Thymus (tissue), 11 donors: ENCODE results near the gene KCNC3. TPM values are rescaled to one million over a fixed set of nuclear protein-coding genes. Genes with fewer than 3 reads are reported as not detected.
"Not testable (repeated sequence)": the region's sequence is repeated elsewhere in the genome, so short reads cannot be mapped to it uniquely, and the experiment has no call there.

Experiments used
- DNase-seq, 9 donors: peaks; one replicate each; pipeline ENCODE4 v3.0.0-alpha.2; 2013; ENCODE audit warnings: low spot score in 9 of 9, low read depth in 6 of 9, missing footprints in 1 of 9
- H3K27ac ChIP-seq, 2 donors: one replicate each; pipeline ENCODE4 v1.5.1; 2013; ENCODE audit warnings: control low read depth in 1 of 2, low read depth in 1 of 2, low read length in 1 of 2, mild to moderate bottlenecking in 1 of 2, moderate library complexity in 1 of 2
- H3K27me3 ChIP-seq, 2 donors: one replicate each; pipeline ENCODE4 v1.5.1; 2013; ENCODE audit warnings: low read length in 1 of 2; ENCODE audit not compliant: control insufficient read depth in 2 of 2, insufficient read depth in 1 of 2
- H3K36me3 ChIP-seq, 2 donors: one replicate each; pipeline ENCODE4 v1.5.1; 2013; ENCODE audit warnings: low read length in 1 of 2, mild to moderate bottlenecking in 1 of 2, moderate library complexity in 1 of 2; ENCODE audit not compliant: control insufficient read depth in 2 of 2, insufficient read depth in 2 of 2
- H3K4me1 ChIP-seq, 2 donors: one replicate each; pipeline ENCODE4 v1.5.1; 2013; ENCODE audit warnings: low read length in 2 of 2; ENCODE audit not compliant: control insufficient read depth in 2 of 2, insufficient read depth in 2 of 2
- H3K4me3 ChIP-seq, 2 donors: one replicate each; pipeline ENCODE4 v1.5.1; 2013; ENCODE audit warnings: low read length in 2 of 2, control low read depth in 1 of 2, mild to moderate bottlenecking in 1 of 2
- H3K9me3 ChIP-seq, 2 donors: one replicate each; pipeline ENCODE4 v1.5.1; 2013; ENCODE audit warnings: low read length in 1 of 2, mild to moderate bottlenecking in 1 of 2; ENCODE audit not compliant: control insufficient read depth in 2 of 2, insufficient read depth in 1 of 2
- WGBS: extraction: QIAGEN DNeasy Blood & Tissue Kit; methylation state at CpG from one replicate; pipeline ENCODE4 v1.1.7; 2013; 5-methylcytosine and 5-hydroxymethylcytosine counted together
- polyA plus RNA-seq: library from polyadenylated mRNA; stranded (reverse); fragments of 200-250 nt; gene quantifications from one replicate; pipeline ENCODE4 v1.2.3, GENCODE V29; 2013
- total RNA-seq: library from RNA; stranded (reverse); fragments of 120-200 nt; gene quantifications from one replicate; pipeline ENCODE4 v1.2.4, GENCODE V29; 2013
- donor health status: healthy.

Gene KCNC3
- total and polyA plus RNA-seq, 2 donors: 0.47 to 6.8 TPM

DNA sequence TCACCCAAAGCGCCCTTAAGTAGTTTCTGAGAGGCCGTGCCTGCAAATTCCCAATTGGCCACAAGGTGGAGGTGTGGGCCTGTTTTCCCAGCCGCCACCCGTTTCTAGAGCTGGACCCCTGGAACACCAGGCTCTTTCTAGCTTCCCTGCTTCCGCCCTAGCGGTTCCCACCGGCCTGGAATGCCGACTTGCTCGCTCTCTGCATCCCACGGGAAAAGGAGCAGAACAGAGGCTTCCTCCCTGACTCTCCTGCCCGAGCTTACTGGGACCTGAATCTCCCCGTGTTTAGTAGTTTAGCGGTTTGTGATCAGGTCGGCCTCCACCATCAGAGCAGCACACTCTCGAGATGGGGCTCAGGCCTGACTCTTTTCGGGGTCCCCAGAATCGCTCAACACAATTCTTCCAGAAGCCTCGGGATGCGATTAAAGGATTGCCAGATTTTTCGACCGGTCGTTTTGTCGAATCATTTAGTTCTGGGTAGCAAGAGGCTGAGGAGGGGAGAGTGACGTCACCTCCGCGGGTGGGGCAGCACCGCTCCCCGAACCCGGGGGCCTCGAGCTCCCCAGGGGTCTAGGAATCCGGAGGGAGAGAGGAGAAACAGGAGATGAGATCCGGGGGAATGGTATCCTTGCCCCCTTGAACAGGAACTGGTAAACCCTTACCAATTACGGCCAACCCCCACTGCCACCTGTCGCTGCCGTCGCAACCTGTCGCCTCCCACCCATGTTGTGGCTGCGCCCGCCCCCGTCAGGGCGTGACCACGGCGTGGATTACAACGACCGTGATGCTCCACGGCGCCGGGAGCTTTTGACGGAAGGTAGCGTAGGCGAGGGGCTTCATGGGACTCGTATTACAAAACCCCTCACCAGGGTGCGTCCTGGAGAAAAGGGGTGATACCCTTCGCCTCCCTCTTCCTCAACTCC, 28.3 kb upstream of the KCNC3 start:
- peak overlapping the region; percentile 93 to 94 for H3K27ac ChIP-seq
- 5% methylated on average over 54 of the region's 54 CpGs for WGBS
- H3K27me3 ChIP-seq: peaks cover 0 to 13% of the 10 kb centered on the region in 2 donors
- peak; percentile 33 to 91 (median 67) for DNase-seq
- H3K4me3 ChIP-seq: peak overlapping the region; percentile 57 to 65
- H3K36me3 ChIP-seq: no peaks in the 10 kb centered on the region
- H3K9me3 ChIP-seq: peaks cover 0 to 17% of the 10 kb centered on the region in 2 donors
- peaks cover 2 to 5% of the 10 kb centered on the region in 2 donors for H3K4me1 ChIP-seq

GRCh38 chr19:50356691-50357177, 27.6 kb upstream of the KCNC3 start:
- DNase-seq: no peak
- no peak overlapping the region for H3K27ac ChIP-seq
- WGBS: 37% methylated on average over 13 of the region's 13 CpGs
- peak overlapping the region in 1 of 2 donors; percentile 65 for H3K4me3 ChIP-seq
- H3K4me1 ChIP-seq: peaks cover 2 to 5% of the 10 kb centered on the region in 2 donors
- no peaks in the 10 kb centered on the region for H3K36me3 ChIP-seq
- H3K9me3 ChIP-seq: peaks cover 0 to 17% of the 10 kb centered on the region in 2 donors
- peaks cover 0 to 13% of the 10 kb centered on the region in 2 donors for H3K27me3 ChIP-seq

DNA sequence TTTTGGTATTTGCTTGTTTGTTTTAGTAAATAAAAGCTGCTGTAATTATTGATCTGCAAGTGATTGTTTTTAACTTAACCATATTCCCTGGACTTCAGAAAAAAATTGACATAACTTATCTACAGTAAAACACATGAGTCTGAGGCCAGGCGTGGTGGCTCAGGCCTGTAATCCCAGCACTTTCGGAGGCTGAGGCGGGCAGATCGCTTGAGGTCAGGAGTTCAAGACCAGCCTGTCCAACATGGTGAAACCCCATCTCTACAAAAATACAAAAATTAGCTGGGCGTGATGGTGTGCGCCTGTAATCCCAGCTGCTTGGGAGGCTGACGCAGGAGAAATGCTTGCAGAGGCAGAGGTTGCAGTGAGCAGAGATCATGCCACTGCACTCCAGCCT, 24.3 kb upstream of the KCNC3 start:
- DNase-seq, H3K4me3 ChIP-seq, H3K4me1 ChIP-seq, H3K36me3 ChIP-seq, H3K27me3 ChIP-seq, H3K9me3 ChIP-seq, H3K27ac ChIP-seq: not testable (repeated sequence)
- 92% methylated on average over 7 of the region's 7 CpGs for WGBS

DNA sequence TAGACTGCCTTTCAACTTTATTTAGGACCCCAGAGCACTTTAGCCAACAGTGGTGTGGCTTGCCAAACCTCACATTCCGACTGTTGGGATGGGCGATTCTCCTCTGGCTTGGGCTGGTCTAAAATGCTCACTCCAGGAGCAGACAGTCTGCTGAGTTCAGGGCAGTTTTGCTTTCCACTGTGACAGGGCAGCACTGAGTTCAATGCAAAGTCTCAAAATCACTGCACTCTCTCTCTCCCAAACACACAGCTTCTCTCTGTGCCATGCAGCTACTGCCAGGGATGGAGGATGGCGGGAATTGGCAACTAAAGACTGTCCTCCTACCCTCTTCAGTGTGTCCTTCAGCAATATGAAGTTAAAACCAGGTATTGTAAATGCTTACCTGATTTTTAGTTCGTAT, 23.1 kb upstream of the KCNC3 start:
- Histone ChIP-seq H3K27me3 (no peaks in the 10 kb centered on the region), H3K27ac (no peak overlapping the region), H3K4me1 (peaks cover 0 to 4% of the 10 kb centered on the region in 2 donors), H3K9me3 (no peaks in the 10 kb centered on the region), H3K4me3 (no peak overlapping the region), H3K36me3 (no peaks in the 10 kb centered on the region)
- 62% methylated on average over 4 of the region's 4 CpGs for WGBS
- DNase-seq: no peak

DNA sequence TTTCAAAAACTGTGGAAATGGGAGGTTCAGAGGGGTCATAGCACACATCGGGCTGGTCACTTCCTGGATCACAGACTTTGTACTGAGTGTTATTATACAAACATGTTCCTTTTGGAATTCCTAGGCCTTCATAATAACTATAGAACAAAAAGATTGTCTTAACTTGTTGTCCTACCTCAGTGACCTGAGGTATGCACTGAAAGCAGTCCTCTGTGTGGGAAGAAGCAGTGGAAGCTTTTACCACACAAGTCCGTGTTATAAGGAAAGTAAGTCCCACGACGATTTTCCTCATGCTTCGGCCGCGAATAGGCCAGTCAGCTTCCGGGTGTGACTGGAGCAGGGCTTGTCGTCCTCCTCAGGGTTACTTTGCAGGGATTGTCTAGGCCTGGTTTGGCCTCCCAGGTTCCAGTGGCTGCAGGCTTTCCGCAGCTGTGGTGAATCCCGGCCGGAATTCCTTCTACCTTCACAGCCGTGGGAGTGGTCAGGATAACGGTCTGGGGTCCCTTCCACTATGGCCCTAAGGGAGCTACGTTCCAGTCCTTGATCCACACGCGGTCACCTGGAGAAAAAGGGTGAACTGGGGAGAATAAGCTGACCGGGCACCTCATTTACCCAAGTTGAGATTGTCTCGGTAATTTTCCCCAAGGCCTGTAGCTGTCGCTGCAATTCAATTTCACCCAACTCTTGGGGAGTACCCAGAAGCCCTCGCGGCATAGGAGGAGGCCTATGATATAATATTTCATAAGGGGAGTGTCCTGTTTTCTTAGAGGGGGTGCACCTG, 20.3 kb upstream of the KCNC3 start:
- DNase-seq: no peak
- Histone ChIP-seq H3K4me1 (peaks cover 0 to 4% of the 10 kb centered on the region in 2 donors), H3K27me3 (no peaks in the 10 kb centered on the region), H3K27ac (peak overlapping the region; percentile 42 to 57), H3K9me3 (no peaks in the 10 kb centered on the region), H3K4me3 (no peak overlapping the region), H3K36me3 (no peaks in the 10 kb centered on the region)
- 84% methylated on average over 22 of the region's 22 CpGs for WGBS

GRCh38 chr19:50347089-50347581, 18.0 kb upstream of the KCNC3 start:
- not testable (repeated sequence) for H3K4me1 ChIP-seq, DNase-seq, H3K27me3 ChIP-seq, H3K4me3 ChIP-seq, H3K36me3 ChIP-seq, H3K9me3 ChIP-seq
- WGBS: 76% methylated on average over 8 of the region's 8 CpGs
- H3K27ac ChIP-seq: peak overlapping the region; percentile 40 to 43

DNA sequence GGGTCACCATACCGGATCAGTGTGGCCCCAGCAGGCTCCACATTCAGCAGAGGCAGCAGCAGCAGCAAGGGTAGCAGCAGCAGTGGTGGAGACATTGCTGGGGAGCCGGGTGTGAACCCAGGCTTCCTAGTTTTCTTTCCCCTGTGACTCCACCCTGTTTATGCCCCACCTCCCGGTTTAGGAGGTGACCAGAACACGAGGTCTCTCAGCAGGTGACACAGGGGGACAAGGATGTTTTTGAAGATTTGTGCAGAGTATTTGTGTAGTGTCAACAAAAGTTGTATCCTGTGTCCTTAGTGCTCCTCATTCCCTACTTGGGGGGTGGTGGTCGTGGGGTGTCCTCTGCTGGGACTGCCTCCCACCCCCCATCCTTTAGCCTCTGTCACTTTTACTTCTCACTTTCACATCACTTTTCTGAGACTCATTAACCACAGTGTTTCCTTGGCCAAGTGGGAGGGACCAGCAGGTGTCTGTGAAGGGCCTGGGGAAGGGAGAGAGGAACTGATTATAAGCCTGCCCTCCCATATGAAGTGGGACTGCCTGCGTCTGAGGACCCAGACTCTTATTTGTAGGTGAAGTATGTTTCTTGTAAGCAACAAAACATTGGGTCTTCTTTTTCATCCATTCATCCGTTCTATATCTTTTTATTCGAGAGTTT, 15.6 kb upstream of the KCNC3 start:
- no peak overlapping the region for H3K4me3 ChIP-seq
- H3K27ac ChIP-seq: peak overlapping the region in 1 of 2 donors; percentile 8
- H3K36me3 ChIP-seq: no peaks in the 10 kb centered on the region
- H3K27me3 ChIP-seq: no peaks in the 10 kb centered on the region
- WGBS: 72% methylated on average over 8 of the region's 8 CpGs
- no peak for DNase-seq
- H3K9me3 ChIP-seq: peaks cover 0 to 3% of the 10 kb centered on the region in 2 donors
- H3K4me1 ChIP-seq: peaks cover 0 to 4% of the 10 kb centered on the region in 2 donors

DNA sequence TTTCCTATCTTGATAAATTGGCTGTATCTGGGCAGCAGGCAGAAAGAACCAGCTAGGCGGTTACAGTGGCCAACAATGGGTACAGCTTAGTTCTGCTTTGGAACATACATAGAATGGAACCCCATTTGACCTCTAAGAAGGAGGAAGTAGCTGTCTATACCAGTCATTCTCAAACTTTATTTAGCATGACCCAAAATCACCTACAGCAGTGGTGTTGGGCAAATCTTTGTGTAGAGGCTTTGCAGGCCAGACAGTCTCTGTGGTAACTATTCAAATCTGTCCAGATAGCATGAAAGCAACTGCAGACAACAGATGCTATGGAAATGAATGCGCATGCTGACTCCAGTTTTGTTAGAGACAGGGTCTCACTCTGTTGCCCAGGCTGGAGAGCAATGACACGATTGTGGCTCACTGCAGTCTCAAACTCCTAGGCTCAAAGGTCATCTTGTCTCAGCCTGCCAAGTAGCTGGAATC, 12.0 kb upstream of the KCNC3 start:
- DNase-seq: no peak
- Histone ChIP-seq H3K4me3 (no peak overlapping the region), H3K27me3 (no peaks in the 10 kb centered on the region), H3K9me3 (peaks cover 0 to 3% of the 10 kb centered on the region in 2 donors), H3K27ac (no peak overlapping the region), H3K36me3 (no peaks in the 10 kb centered on the region), H3K4me1 (no peaks in the 10 kb centered on the region)
- 95% methylated on average over 3 of the region's 3 CpGs for WGBS
